Endodermal cell (in vitro differentiated cells): ENCODE data around the gene CDC42EP5. TPM values are rescaled to one million over a fixed set of nuclear protein-coding genes. Genes with fewer than 3 reads are reported as not detected.

ENCODE experiments used
- DNase-seq: peaks from one replicate; pipeline ENCODE4 v3.0.0-alpha.2; 2017
- H3K27ac ChIP-seq: 2 replicates; pipeline ENCODE4 v1.5.1; 2013; ENCODE audit warnings: mild to moderate bottlenecking, low read depth, low read length, moderate library complexity
- H3K27me3 ChIP-seq: 2 replicates; pipeline ENCODE4 v1.6.1; 2013; ENCODE audit warnings: mild to moderate bottlenecking, low read length, moderate library complexity; ENCODE audit not compliant: insufficient read depth, control insufficient read depth, poor library complexity, severe bottlenecking
- H3K36me3 ChIP-seq: 2 replicates; pipeline ENCODE4 v1.7.0; 2013; ENCODE audit warnings: mild to moderate bottlenecking, low read length, moderate library complexity; ENCODE audit not compliant: control insufficient read depth, insufficient read depth
- H3K4me1 ChIP-seq: one replicate; pipeline ENCODE4 v1.7.0; 2013; ENCODE audit warnings: low read length; ENCODE audit not compliant: control insufficient read depth, insufficient read depth
- H3K4me3 ChIP-seq: 2 replicates; pipeline ENCODE4 v1.5.1; 2013; ENCODE audit warnings: mild to moderate bottlenecking, low read length, moderate library complexity
- H3K9ac ChIP-seq: 2 replicates; pipeline ENCODE4 v1.6.1; 2013; ENCODE audit warnings: mild to moderate bottlenecking, low read length, moderate library complexity; ENCODE audit not compliant: poor library complexity, severe bottlenecking; ENCODE audit errors: extremely low read depth
- H3K9me3 ChIP-seq: 2 replicates; pipeline ENCODE4 v1.6.1; 2013; ENCODE audit warnings: mild to moderate bottlenecking, low read length, moderate library complexity; ENCODE audit not compliant: control insufficient read depth
- H3K27ac Mint-ChIP-seq: 2 replicates; pipeline ENCODE4 v1.8.0; 2020; ENCODE audit warnings: mixed read lengths
- H3K27me3 Mint-ChIP-seq: 2 replicates; pipeline ENCODE4 v1.8.0; 2021; ENCODE audit warnings: mild to moderate bottlenecking, mixed read lengths; ENCODE audit not compliant: insufficient read depth
- H3K36me3 Mint-ChIP-seq: 2 replicates; pipeline ENCODE4 v1.8.0; 2020; ENCODE audit warnings: low read depth, mixed read lengths
- H3K4me1 Mint-ChIP-seq: 2 replicates; pipeline ENCODE4 v1.8.0; 2020; ENCODE audit warnings: mixed read lengths
- H3K4me3 Mint-ChIP-seq: 2 replicates; pipeline ENCODE4 v1.8.0; 2020; ENCODE audit warnings: mild to moderate bottlenecking, moderate library complexity, mixed read lengths
- H3K9me3 Mint-ChIP-seq: 2 replicates; pipeline ENCODE4 v1.8.0; 2020; ENCODE audit warnings: mild to moderate bottlenecking, mixed read lengths
- WGBS, 2 experiments: methylation state at CpG; one replicate each; pipeline versions ENCODE4 v1.1.5 to v1.1.7; 2013; ENCODE audit warnings: missing lambda C conversion rate in 2 of 2, mixed read lengths in 1 of 2; ENCODE audit not compliant: insufficient coverage in 1 of 2, insufficient read length in 1 of 2; 5-methylcytosine and 5-hydroxymethylcytosine counted together
- total RNA-seq, 2 donors: library from RNA; stranded (reverse); fragmentation: NEBNext Ultra II Directional in 1 of 2; extraction: Animal tissue kit (Norgen Biotek cat#: 25700) in 1 of 2; gene quantifications; 2 replicates in 1 of 2; 3 replicates in 1 of 2; pipeline ENCODE4 v1.2.1, GENCODE V29; 2021
- TF ChIP-seq, protein P1 (sequence below): fragments of 200-600 bp; sonication (generic); conservative IDR thresholded peaks from 2 replicates; pipeline ENCODE4 v1.5.0; 2021; ENCODE audit warnings: antibody characterized with exemption, mild to moderate bottlenecking

CDC42EP5 gene
- total RNA-seq, 2 donors from 2014 or later = 0.49 TPM; not detected in 1

DNA sequence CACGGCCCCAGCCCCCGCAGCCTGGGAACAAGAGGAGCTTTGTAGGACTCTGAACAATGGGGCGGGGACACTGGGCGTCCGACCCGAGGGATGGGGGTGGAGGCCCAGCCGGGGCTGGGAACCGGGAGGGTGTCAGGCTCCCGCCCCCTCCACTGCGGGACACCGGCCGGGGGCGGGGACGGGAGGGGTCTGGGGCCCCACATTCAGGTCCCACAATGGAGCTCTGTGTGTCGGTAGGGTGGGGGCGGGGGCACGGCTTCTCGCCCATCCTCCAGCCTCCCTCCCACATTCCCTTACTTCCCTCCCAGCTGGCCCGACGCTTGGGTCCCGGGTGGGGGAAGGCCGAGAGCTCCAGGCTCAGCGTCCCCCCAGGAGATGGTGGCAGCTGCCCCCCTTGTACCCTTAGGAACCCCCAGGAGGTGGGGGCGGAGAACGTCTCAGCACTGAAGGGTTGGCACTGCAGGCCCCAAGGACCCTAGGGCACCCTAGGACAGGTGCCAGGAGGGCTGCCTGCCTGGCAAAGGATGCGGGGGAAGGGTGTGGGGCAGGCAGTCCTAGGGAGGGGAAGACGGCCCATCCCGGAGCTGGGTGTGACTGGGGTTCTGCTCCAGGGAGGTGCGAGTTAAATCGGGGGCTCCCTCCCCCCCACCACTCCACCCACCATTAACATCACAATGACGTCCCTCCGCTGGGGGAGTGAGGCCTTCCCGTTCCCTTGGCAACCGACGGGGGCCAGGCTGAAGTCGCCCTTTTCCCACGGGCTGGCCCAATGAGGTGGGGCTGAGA lies 52.5 kb downstream of the CDC42EP5 start:
- no peaks in the 10 kb centered on the region for H3K9me3 Mint-ChIP-seq
- Histone ChIP-seq H3K27me3 (peaks cover 49% of the 10 kb centered on the region), H3K4me3 (no peak overlapping the region), H3K9ac (no peak overlapping the region), H3K4me1 (no peaks in the 10 kb centered on the region), H3K27ac (peak overlapping the region; percentile 97), H3K9me3 (no peaks in the 10 kb centered on the region), H3K36me3 (no peaks in the 10 kb centered on the region)
- 15% methylated on average over 33 of the region's 37 CpGs; no CpG with 5 or more reads in 1 of the 2 experiments for whole genome bisulfite sequencing, 2 experiments
- DNase-seq = peak; percentile 88
- no peak overlapping the region for H3K4me3 Mint-ChIP-seq
- H3K27me3 Mint-ChIP-seq = peaks cover 90% of the 10 kb centered on the region
- H3K27ac Mint-ChIP-seq = no peak overlapping the region
- H3K4me1 Mint-ChIP-seq = peaks cover 10% of the 10 kb centered on the region
- TF ChIP-seq, protein P1, sequence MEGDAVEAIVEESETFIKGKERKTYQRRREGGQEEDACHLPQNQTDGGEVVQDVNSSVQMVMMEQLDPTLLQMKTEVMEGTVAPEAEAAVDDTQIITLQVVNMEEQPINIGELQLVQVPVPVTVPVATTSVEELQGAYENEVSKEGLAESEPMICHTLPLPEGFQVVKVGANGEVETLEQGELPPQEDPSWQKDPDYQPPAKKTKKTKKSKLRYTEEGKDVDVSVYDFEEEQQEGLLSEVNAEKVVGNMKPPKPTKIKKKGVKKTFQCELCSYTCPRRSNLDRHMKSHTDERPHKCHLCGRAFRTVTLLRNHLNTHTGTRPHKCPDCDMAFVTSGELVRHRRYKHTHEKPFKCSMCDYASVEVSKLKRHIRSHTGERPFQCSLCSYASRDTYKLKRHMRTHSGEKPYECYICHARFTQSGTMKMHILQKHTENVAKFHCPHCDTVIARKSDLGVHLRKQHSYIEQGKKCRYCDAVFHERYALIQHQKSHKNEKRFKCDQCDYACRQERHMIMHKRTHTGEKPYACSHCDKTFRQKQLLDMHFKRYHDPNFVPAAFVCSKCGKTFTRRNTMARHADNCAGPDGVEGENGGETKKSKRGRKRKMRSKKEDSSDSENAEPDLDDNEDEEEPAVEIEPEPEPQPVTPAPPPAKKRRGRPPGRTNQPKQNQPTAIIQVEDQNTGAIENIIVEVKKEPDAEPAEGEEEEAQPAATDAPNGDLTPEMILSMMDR = no peak
- no peaks in the 10 kb centered on the region for H3K36me3 Mint-ChIP-seq

DNA sequence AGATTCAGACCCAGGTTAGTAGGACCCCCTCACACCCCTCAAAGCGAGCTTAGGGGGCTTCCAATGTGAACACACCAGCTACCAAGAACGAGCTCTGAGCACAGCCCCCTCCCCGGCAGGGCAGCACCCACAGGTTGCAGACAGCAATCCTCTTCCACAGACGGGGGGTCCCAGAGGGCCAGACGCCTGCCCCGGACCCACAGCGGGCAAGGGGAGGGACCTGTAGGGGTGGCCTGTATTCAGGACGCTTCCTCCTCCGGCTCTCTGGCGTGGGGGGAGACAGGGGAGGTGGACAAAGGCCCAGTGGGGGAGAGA lies 53.1 kb downstream of the CDC42EP5 start:
- no peak overlapping the region for H3K4me3 ChIP-seq
- TF ChIP-seq, protein P1 = no peak
- Mint-ChIP-seq H3K27ac (no peak overlapping the region), H3K27me3 (peaks cover 87% of the 10 kb centered on the region), H3K9me3 (peaks cover under 1% of the 10 kb centered on the region), H3K4me3 (peak overlapping the region; percentile 18), H3K4me1 (peaks cover 10% of the 10 kb centered on the region), H3K36me3 (no peaks in the 10 kb centered on the region)
- H3K36me3 ChIP-seq = no peaks in the 10 kb centered on the region
- peak overlapping the region; percentile 97 for H3K27ac ChIP-seq
- DNase-seq = no peak
- 40 to 42% methylated on average over 1 to 10 of the region's 10 CpGs for WGBS, 2 experiments
- H3K4me1 ChIP-seq = no peaks in the 10 kb centered on the region
- H3K27me3 ChIP-seq = peaks cover 49% of the 10 kb centered on the region
- H3K9ac ChIP-seq = no peak overlapping the region
- H3K9me3 ChIP-seq = no peaks in the 10 kb centered on the region

DNA sequence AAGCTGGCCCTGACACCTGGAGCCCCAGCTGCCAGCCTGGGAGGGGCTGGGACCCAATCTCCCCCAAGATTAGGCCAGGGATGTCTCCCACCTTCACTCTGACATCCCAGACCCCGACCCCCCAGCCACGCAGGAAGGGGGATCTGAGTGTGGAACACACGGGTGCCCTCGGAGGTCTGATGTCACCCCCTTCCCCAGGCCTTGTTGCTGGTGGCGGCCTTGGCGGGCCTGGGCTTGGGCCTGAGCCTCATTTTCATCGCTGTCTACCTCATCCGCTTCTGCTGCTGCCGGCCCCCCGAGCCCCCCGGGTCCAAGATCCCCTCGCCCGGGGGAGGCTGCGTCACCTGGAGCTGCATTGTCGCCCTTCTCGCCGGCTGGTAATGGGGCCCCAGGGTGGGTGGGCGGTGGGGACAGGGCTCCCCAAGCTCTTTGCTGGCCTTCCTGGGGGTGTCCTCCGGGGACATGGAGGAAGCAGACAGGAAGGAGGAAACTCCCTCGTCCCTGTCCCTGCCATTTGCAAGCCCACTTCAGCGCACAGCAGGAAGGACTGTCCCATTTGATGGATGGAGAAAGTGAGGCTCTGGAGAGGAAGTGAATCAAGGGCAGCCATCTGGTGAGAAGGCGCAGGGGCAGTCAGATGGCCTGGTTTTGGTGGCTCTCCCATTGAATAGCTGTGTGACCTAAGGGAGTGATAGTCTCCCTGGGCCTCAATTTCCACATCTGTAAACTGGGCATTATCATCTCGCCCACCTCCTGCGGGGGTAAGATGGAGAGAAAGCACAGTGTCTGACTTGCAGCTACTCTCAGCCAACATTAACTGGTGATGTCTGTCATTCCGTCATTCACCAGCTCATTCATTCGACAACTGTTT lies 53.9 kb downstream of the CDC42EP5 start:
- WGBS, 2 experiments = 90 to 93% methylated on average over 16 to 26 of the region's 26 CpGs
- H3K36me3 Mint-ChIP-seq = no peaks in the 10 kb centered on the region
- Histone ChIP-seq H3K9ac (no peak overlapping the region), H3K4me3 (no peak overlapping the region), H3K27me3 (peaks cover 52% of the 10 kb centered on the region), H3K27ac (peak overlapping the region; percentile 97), H3K36me3 (no peaks in the 10 kb centered on the region), H3K4me1 (no peaks in the 10 kb centered on the region), H3K9me3 (no peaks in the 10 kb centered on the region)
- peaks cover 9% of the 10 kb centered on the region for H3K9me3 Mint-ChIP-seq
- H3K4me1 Mint-ChIP-seq = peaks cover 10% of the 10 kb centered on the region
- H3K4me3 Mint-ChIP-seq = no peak overlapping the region
- peaks cover 87% of the 10 kb centered on the region for H3K27me3 Mint-ChIP-seq
- H3K27ac Mint-ChIP-seq = no peak overlapping the region
- TF ChIP-seq, protein P1 = no peak
- no peak for DNase-seq
